Tibial nerve (tissue), 4 donors: ENCODE results near the gene STARD8.

Experiments
- CTCF ChIP-seq, 5 experiments: fragments of 200-600 bp in 3 of 5; fragments of 450-650 bp in 2 of 5; sonication (generic) in 3 of 5; IDR thresholded peaks; one replicate each; pipeline ENCODE4 v1.5.1; 2016 to 2019; ENCODE audit warnings: antibody characterized with exemption in 5 of 5, mild to moderate bottlenecking in 3 of 5, moderate library complexity in 2 of 5
- EP300 ChIP-seq, 2 donors: sonication (generic); formaldehyde crosslinking; IDR thresholded peaks; one replicate each; pipeline ENCODE4 v1.6.1; 2017; ENCODE audit warnings: antibody characterized with exemption in 2 of 2, mild to moderate bottlenecking in 1 of 2
- POLR2A ChIP-seq, 2 donors: fragments of 450-650 bp; IDR thresholded peaks; one replicate each; pipeline ENCODE4 v1.6.1; 2017; ENCODE audit warnings: antibody characterized with exemption in 2 of 2, mild to moderate bottlenecking in 2 of 2, moderate library complexity in 2 of 2

DNA sequence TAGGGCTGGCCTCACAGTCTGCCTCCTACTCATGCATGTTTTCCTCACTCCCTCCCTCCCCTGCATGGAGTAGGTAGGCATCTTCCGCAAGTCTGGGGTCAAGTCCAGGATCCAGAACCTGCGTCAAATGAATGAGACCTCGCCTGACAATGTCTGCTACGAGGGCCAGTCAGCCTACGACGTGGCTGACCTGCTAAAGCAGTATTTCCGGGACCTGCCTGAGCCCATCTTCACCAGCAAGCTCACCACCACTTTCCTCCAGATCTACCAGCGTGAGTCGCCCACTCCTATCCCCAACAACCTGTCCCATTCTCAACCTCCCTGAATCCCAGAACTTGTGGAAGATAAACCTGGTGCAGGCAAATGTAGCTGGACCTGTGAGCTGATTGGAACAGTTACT is 73.4 kb downstream of the STARD8 start:
- TF ChIP-seq CTCF (IDR thresholded peaks at IDR 0.05) (no peak), POLR2A (IDR thresholded peaks at IDR 0.05) (no peak), EP300 (IDR thresholded peaks at IDR 0.05) (no peak)
